ENCODE measurements around the gene TAF11. TPM values are rescaled to one million over a fixed set of nuclear protein-coding genes. Genes with fewer than 3 reads are reported as not detected.
"Not testable (repeated sequence)": the region's sequence is repeated elsewhere in the genome, so short reads cannot be mapped to it uniquely, and the experiment has no call there.

The TAF11 gene
- total RNA-seq, 2 experiments from 2014 or later: 28.7 to 32.3 TPM

GRCh38 chr6:34860776-34861175 is 27.1 kb downstream of the TAF11 start:
- intact Hi-C loops (cut with DNase I, micrococcal nuclease): no loop called here
- no peaks in the 10 kb centered on the region for H3K4me1 Mint-ChIP-seq
- ATAC-seq (no peak), DNase-seq (no peak)
- no peaks in the 10 kb centered on the region for H3K9me3 Mint-ChIP-seq (ENCODE audit: low read depth)
- ChIA-PET POLR2A (interaction anchor here (0.7 kb wide), 1 partner anchor 169 kb away, joined by 3 read pairs; no protein-coding TSS in a partner anchor), CTCF (no interaction called here)
- no peak overlapping the region for H3K27ac Mint-ChIP-seq
- H3K36me3 Mint-ChIP-seq (ENCODE audit: low read depth): peaks cover 33% of the 10 kb centered on the region
- H3K27me3 Mint-ChIP-seq: no peaks in the 10 kb centered on the region
- no peak overlapping the region for H3K4me3 Mint-ChIP-seq

- DNase-seq (no peak), ATAC-seq (no peak)
- Mint-ChIP-seq H3K27me3 (no peaks in the 10 kb centered on the region), H3K4me3 (no peak overlapping the region), H3K4me1 (no peaks in the 10 kb centered on the region), H3K27ac (no peak overlapping the region), H3K9me3 (ENCODE audit: low read depth) (no peaks in the 10 kb centered on the region), H3K36me3 (ENCODE audit: low read depth) (peaks cover 37% of the 10 kb centered on the region)
- ChIA-PET POLR2A (interaction anchor here (0.6 kb wide), 1 partner anchor 89 kb away, joined by 3 read pairs; no protein-coding TSS in a partner anchor), CTCF (no interaction called here)
- intact Hi-C loops (cut with DNase I, micrococcal nuclease): no loop called here
Measured at GRCh38 chr6:34859951-34860350, 27.9 kb downstream of the TAF11 start.

GRCh38 chr6:34858681-34859080 is 29.2 kb downstream of the TAF11 start:
- H3K9me3 Mint-ChIP-seq (ENCODE audit: low read depth): no peaks in the 10 kb centered on the region
- H3K4me3 Mint-ChIP-seq: no peak overlapping the region
- intact Hi-C loops (cut with DNase I, micrococcal nuclease): no loop called here
- ChIA-PET POLR2A (no interaction called here), CTCF (no interaction called here)
- ATAC-seq: no peak
- no peak overlapping the region for H3K27ac Mint-ChIP-seq
- H3K36me3 Mint-ChIP-seq (ENCODE audit: low read depth): peaks cover 34% of the 10 kb centered on the region
- no peak for DNase-seq
- H3K27me3 Mint-ChIP-seq: no peaks in the 10 kb centered on the region
- no peaks in the 10 kb centered on the region for H3K4me1 Mint-ChIP-seq

- ChIA-PET CTCF (interaction anchor here (0.7 kb wide), 1 partner anchor 1821 kb away, joined by 4 read pairs; no protein-coding TSS in a partner anchor), POLR2A (no interaction called here)
- DNase-seq (no peak), ATAC-seq (no peak)
- peaks cover 38% of the 10 kb centered on the region for H3K36me3 Mint-ChIP-seq (ENCODE audit: low read depth)
- no peaks in the 10 kb centered on the region for H3K4me1 Mint-ChIP-seq
- H3K27me3 Mint-ChIP-seq: no peaks in the 10 kb centered on the region
- H3K4me3 Mint-ChIP-seq: no peak overlapping the region
- intact Hi-C loops (cut with DNase I, micrococcal nuclease): no loop called here
- no peak overlapping the region for H3K27ac Mint-ChIP-seq
- H3K9me3 Mint-ChIP-seq (ENCODE audit: low read depth): no peaks in the 10 kb centered on the region
Measured at GRCh38 chr6:34855463-34855862, 32.4 kb downstream of the TAF11 start.

GRCh38 chr6:34852406-34853085 is 35.3 kb downstream of the TAF11 start:
- Mint-ChIP-seq H3K27me3 (no peaks in the 10 kb centered on the region), H3K27ac (no peak overlapping the region), H3K4me3 (no peak overlapping the region), H3K4me1 (no peaks in the 10 kb centered on the region), H3K9me3 (ENCODE audit: low read depth) (no peaks in the 10 kb centered on the region), H3K36me3 (ENCODE audit: low read depth) (peaks cover 27% of the 10 kb centered on the region)
- CTCF ChIA-PET: interaction anchor here (0.6 to 0.7 kb wide), 2 partner anchors 34 to 82 kb away, joined by 3 read pairs; no protein-coding TSS in a partner anchor
- intact Hi-C loops (cut with DNase I, micrococcal nuclease): no loop called here
- no peak for ATAC-seq
- no peak for DNase-seq
- POLR2A ChIA-PET: interaction anchor here (0.6 kb wide), 1 partner anchor 76 kb away, joined by 4 read pairs; no protein-coding TSS in a partner anchor

- no peaks in the 10 kb centered on the region for H3K9me3 Mint-ChIP-seq (ENCODE audit: low read depth)
- DNase-seq: no peak
- H3K27ac Mint-ChIP-seq: no peak overlapping the region
- POLR2A ChIA-PET: no interaction called here
- ATAC-seq: no peak
- intact Hi-C loops (cut with DNase I, micrococcal nuclease): no loop called here
- H3K36me3 Mint-ChIP-seq (ENCODE audit: low read depth): peaks cover 25% of the 10 kb centered on the region
- H3K27me3 Mint-ChIP-seq: no peaks in the 10 kb centered on the region
- CTCF ChIA-PET: no interaction called here
- H3K4me1 Mint-ChIP-seq: no peaks in the 10 kb centered on the region
- no peak overlapping the region for H3K4me3 Mint-ChIP-seq
Measured at GRCh38 chr6:34851361-34851760, 36.5 kb downstream of the TAF11 start.

- H3K4me1 Mint-ChIP-seq; DNase-seq; ATAC-seq; intact Hi-C loops (cut with DNase I, micrococcal nuclease); POLR2A ChIA-PET; H3K9me3 Mint-ChIP-seq (ENCODE audit: low read depth); H3K4me3 Mint-ChIP-seq; H3K27me3 Mint-ChIP-seq; CTCF ChIA-PET; H3K27ac Mint-ChIP-seq: not testable (repeated sequence)
- peaks cover 18% of the 10 kb centered on the region for H3K36me3 Mint-ChIP-seq (ENCODE audit: low read depth)
Measured at GRCh38 chr6:34849066-34849465, 38.8 kb downstream of the TAF11 start.

- ChIA-PET POLR2A (no interaction called here), CTCF (no interaction called here)
- no peaks in the 10 kb centered on the region for H3K9me3 Mint-ChIP-seq (ENCODE audit: low read depth)
- peaks cover 15% of the 10 kb centered on the region for H3K36me3 Mint-ChIP-seq (ENCODE audit: low read depth)
- DNase-seq (no peak), ATAC-seq (no peak)
- peak overlapping the region; percentile 12 for H3K27ac Mint-ChIP-seq
- H3K27me3 Mint-ChIP-seq: no peaks in the 10 kb centered on the region
- no peak overlapping the region for H3K4me3 Mint-ChIP-seq
- peaks cover 3% of the 10 kb centered on the region for H3K4me1 Mint-ChIP-seq
- intact Hi-C loops (cut with DNase I, micrococcal nuclease): no loop called here
Measured at GRCh38 chr6:34839666-34840352, 48.0 kb downstream of the TAF11 start.

GRCh38 chr6:34837528-34837927 is 50.3 kb downstream of the TAF11 start:
- ChIA-PET CTCF (no interaction called here), POLR2A (no interaction called here)
- peaks cover 23% of the 10 kb centered on the region for H3K36me3 Mint-ChIP-seq (ENCODE audit: low read depth)
- H3K9me3 Mint-ChIP-seq (ENCODE audit: low read depth): no peaks in the 10 kb centered on the region
- no peak overlapping the region for H3K4me3 Mint-ChIP-seq
- intact Hi-C loops (cut with DNase I, micrococcal nuclease): no loop called here
- no peak for ATAC-seq
- peaks cover 3% of the 10 kb centered on the region for H3K4me1 Mint-ChIP-seq
- H3K27me3 Mint-ChIP-seq: no peaks in the 10 kb centered on the region
- no peak overlapping the region for H3K27ac Mint-ChIP-seq
- DNase-seq: no peak

GRCh38 chr6:34836451-34836850 is 51.4 kb downstream of the TAF11 start:
- CTCF ChIA-PET: no interaction called here
- Mint-ChIP-seq H3K27ac (no peak overlapping the region), H3K4me3 (no peak overlapping the region), H3K9me3 (ENCODE audit: low read depth) (no peaks in the 10 kb centered on the region), H3K36me3 (ENCODE audit: low read depth) (peaks cover 25% of the 10 kb centered on the region), H3K27me3 (no peaks in the 10 kb centered on the region), H3K4me1 (peaks cover 3% of the 10 kb centered on the region)
- ATAC-seq: no peak
- intact Hi-C loops (cut with DNase I, micrococcal nuclease): no loop called here
- POLR2A ChIA-PET: no interaction called here
- no peak for DNase-seq

- Mint-ChIP-seq H3K4me3 (no peak overlapping the region), H3K27me3 (no peaks in the 10 kb centered on the region), H3K36me3 (ENCODE audit: low read depth) (peaks cover 27% of the 10 kb centered on the region), H3K9me3 (ENCODE audit: low read depth) (no peaks in the 10 kb centered on the region), H3K27ac (no peak overlapping the region), H3K4me1 (peaks cover 3% of the 10 kb centered on the region)
- DNase-seq: no peak
- CTCF ChIA-PET: no interaction called here
- intact Hi-C loops (cut with DNase I, micrococcal nuclease): no loop called here
- no peak for ATAC-seq
- POLR2A ChIA-PET: no interaction called here
Measured at GRCh38 chr6:34836008-34836407, 51.8 kb downstream of the TAF11 start.

GRCh38 chr6:34834789-34835518 is 52.9 kb downstream of the TAF11 start:
- CTCF ChIA-PET: no interaction called here
- H3K9me3 Mint-ChIP-seq (ENCODE audit: low read depth): no peaks in the 10 kb centered on the region
- H3K4me1 Mint-ChIP-seq: peaks cover 3% of the 10 kb centered on the region

More at GRCh38 chr6:34834789-34835518, 52.9 kb downstream of the TAF11 start:
- H3K27me3 Mint-ChIP-seq: no peaks in the 10 kb centered on the region
- H3K4me3 Mint-ChIP-seq: no peak overlapping the region
- ATAC-seq: no peak
- peaks cover 27% of the 10 kb centered on the region for H3K36me3 Mint-ChIP-seq (ENCODE audit: low read depth)
- no peak for DNase-seq
- peak overlapping the region; percentile 31 for H3K27ac Mint-ChIP-seq
- intact Hi-C loops (cut with DNase I, micrococcal nuclease): no loop called here
- POLR2A ChIA-PET: no interaction called here

Measured in activated CD4-positive, alpha-beta T cell treated with anti-CD3 and anti-CD28 coated beads for 36 hours (primary cell).